ENCODE data around the gene RNF157. TPM values are rescaled to one million over a fixed set of nuclear protein-coding genes. Genes with fewer than 3 reads are reported as not detected.

RNF157 gene
- total and polyA plus RNA-seq, 2 of the 4 experiments (the other 2 are of a cell fraction) = 0.54 to 1.3 TPM

DNA sequence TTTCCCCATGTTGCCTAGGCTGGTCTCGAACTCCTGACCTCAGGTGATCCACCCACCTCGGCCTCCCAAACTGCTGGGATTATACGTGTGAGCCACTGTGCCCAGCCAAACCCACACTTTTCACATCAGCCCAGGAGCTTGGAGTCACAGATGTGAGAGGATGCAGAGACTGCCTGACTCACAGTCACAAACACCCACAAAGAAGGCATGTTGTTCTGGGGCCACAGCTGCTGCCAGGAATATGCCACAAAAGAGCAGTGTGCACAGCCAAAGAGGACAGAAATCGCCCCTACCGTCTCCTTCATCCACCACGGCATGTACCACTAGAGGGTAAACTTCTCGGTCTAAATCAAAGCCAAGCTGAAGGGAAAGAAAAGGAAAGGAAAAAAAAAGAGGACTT, 74.1 kb downstream of the RNF157 start:
- H3K4ac ChIP-seq (ENCODE audit: low read depth, low read length) = no peak overlapping the region
- ChIA-PET CTCF (interaction anchor here (1.7 kb wide), 1 partner anchor 16 kb away, joined by 16 read pairs; no protein-coding TSS in a partner anchor), POLR2A (ENCODE audit: unreplicated experiment) (no interaction called here)
- H3K36me3 ChIP-seq (ENCODE audit: control insufficient read depth, insufficient read depth, low read length) = no peaks in the 10 kb centered on the region
- in situ Hi-C loops (cut with MboI; ENCODE audit: low sequenced_read_pairs) (no loop called here), intact Hi-C loops (cut with micrococcal nuclease) (no loop called here), dilution Hi-C loops (cut with HindIII; ENCODE audit: low sequenced_read_pairs, unreplicated experiment) (no loop called here)
- no peak overlapping the region for H4K91ac ChIP-seq (ENCODE audit: insufficient read depth, low read depth, low read length)
- no peak overlapping the region for H3K23ac ChIP-seq (ENCODE audit: low read depth, low read length)
- WGBS, 2 experiments (ENCODE audit: extremely low coverage in 2 of 2, insufficient read length in 1 of 2) = 80% methylated on average over 2 of the region's 7 CpGs; no CpG with 5 or more reads in 1 of the 2 experiments
- H4K5ac ChIP-seq (ENCODE audit: low read depth, low read length) = no peak overlapping the region
- no peak overlapping the region for H4K8ac ChIP-seq (ENCODE audit: low read depth in 2 of 2, low read length in 2 of 2)
- no TSS peak for BruUV-seq (replicated peaks)
- no peak overlapping the region for H3K56ac ChIP-seq (ENCODE audit: extremely low read depth, insufficient read depth, low read length)
- no peaks in the 10 kb centered on the region for H4K20me1 ChIP-seq (ENCODE audit: insufficient read depth, low read length)
- H2AK9ac ChIP-seq (replicated peaks; ENCODE audit: low read depth, low read length, poor library complexity) = no peak overlapping the region
- H3K18ac ChIP-seq (ENCODE audit: low read depth, low read length) = no peak overlapping the region
- no peak overlapping the region for H3K4me3 ChIP-seq (ENCODE audit: insufficient read depth, low read depth, low read length)
- H3K27ac ChIP-seq (ENCODE audit: insufficient read depth, low read length) = no peak overlapping the region
- no peak for TF ChIP-seq RAD21 (IDR thresholded peaks at IDR 0.05; ENCODE audit: low read length)
- no peak for TF ChIP-seq SMC3 (IDR thresholded peaks at IDR 0.05; ENCODE audit: low read depth, low read length)
- TF ChIP-seq RFX5 (IDR thresholded peaks at IDR 0.05; ENCODE audit: low read depth, low read length) = no peak
- TF ChIP-seq CEBPB (IDR thresholded peaks at IDR 0.05; ENCODE audit: low read depth, low read length) = no peak
- no peak for TF ChIP-seq BHLHE40 (IDR thresholded peaks at IDR 0.05; ENCODE audit: low read depth, low read length)
- no peak for TF ChIP-seq POLR2A (IDR thresholded peaks at IDR 0.05; ENCODE audit: low read depth, low read length)
- TF ChIP-seq, protein P1, sequence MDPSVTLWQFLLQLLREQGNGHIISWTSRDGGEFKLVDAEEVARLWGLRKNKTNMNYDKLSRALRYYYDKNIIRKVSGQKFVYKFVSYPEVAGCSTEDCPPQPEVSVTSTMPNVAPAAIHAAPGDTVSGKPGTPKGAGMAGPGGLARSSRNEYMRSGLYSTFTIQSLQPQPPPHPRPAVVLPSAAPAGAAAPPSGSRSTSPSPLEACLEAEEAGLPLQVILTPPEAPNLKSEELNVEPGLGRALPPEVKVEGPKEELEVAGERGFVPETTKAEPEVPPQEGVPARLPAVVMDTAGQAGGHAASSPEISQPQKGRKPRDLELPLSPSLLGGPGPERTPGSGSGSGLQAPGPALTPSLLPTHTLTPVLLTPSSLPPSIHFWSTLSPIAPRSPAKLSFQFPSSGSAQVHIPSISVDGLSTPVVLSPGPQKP (IDR thresholded peaks at IDR 0.05; ENCODE audit: borderline replicate concordance, low read depth, low read length) = no peak
- TF ChIP-seq, protein P2, sequence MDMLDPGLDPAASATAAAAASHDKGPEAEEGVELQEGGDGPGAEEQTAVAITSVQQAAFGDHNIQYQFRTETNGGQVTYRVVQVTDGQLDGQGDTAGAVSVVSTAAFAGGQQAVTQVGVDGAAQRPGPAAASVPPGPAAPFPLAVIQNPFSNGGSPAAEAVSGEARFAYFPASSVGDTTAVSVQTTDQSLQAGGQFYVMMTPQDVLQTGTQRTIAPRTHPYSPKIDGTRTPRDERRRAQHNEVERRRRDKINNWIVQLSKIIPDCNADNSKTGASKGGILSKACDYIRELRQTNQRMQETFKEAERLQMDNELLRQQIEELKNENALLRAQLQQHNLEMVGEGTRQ (IDR thresholded peaks at IDR 0.05; ENCODE audit: low read depth, low read length) = no peak
- no peak for TF ChIP-seq MAZ (IDR thresholded peaks at IDR 0.05; ENCODE audit: borderline replicate concordance, low read depth, low read length)
- TF ChIP-seq CHD1 (IDR thresholded peaks at IDR 0.05; ENCODE audit: low read depth, low read length) = no peak
- TF ChIP-seq MAFK (IDR thresholded peaks at IDR 0.05; ENCODE audit: low read depth, low read length) = no peak
- TF ChIP-seq, protein P3, sequence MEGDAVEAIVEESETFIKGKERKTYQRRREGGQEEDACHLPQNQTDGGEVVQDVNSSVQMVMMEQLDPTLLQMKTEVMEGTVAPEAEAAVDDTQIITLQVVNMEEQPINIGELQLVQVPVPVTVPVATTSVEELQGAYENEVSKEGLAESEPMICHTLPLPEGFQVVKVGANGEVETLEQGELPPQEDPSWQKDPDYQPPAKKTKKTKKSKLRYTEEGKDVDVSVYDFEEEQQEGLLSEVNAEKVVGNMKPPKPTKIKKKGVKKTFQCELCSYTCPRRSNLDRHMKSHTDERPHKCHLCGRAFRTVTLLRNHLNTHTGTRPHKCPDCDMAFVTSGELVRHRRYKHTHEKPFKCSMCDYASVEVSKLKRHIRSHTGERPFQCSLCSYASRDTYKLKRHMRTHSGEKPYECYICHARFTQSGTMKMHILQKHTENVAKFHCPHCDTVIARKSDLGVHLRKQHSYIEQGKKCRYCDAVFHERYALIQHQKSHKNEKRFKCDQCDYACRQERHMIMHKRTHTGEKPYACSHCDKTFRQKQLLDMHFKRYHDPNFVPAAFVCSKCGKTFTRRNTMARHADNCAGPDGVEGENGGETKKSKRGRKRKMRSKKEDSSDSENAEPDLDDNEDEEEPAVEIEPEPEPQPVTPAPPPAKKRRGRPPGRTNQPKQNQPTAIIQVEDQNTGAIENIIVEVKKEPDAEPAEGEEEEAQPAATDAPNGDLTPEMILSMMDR (conservative IDR thresholded peaks at IDR 0.05; ENCODE audit: low read depth, low read length) = no peak
- TF ChIP-seq RCOR1 (IDR thresholded peaks at IDR 0.05; ENCODE audit: insufficient replicate concordance, low read length) = no peak
- TF ChIP-seq NFE2L2 (IDR thresholded peaks at IDR 0.05; ENCODE audit: low read depth, low read length) = no peak
- no peak for TF ChIP-seq FOS (IDR thresholded peaks at IDR 0.05; ENCODE audit: low read depth, low read length)
- TF ChIP-seq MXI1 (IDR thresholded peaks at IDR 0.05; ENCODE audit: borderline replicate concordance, low read depth, low read length) = no peak
- H2AK5ac ChIP-seq (ENCODE audit: low read depth, low read length) = no peak overlapping the region
- H3K9me3 ChIP-seq (ENCODE audit: control insufficient read depth, insufficient read depth, low read length) = no peaks in the 10 kb centered on the region
- H2BK15ac ChIP-seq (ENCODE audit: low read depth, low read length) = no peak overlapping the region
- H3K27me3 ChIP-seq (ENCODE audit: control insufficient read depth, insufficient read depth, low read length) = no peaks in the 10 kb centered on the region; the same call in none of the 2 replicates
- H3K14ac ChIP-seq (replicated peaks; ENCODE audit: low read depth, low read length) = no peak overlapping the region
- no peak overlapping the region for H2AFZ ChIP-seq (replicated peaks; ENCODE audit: low read length, poor library complexity)
- H3K79me1 ChIP-seq (ENCODE audit: low read depth in 1 of 2, low read length in 2 of 2) = no peaks in the 10 kb centered on the region
- DNase-seq (peak; percentile 36), ATAC-seq (ENCODE audit: low read depth) (no peak)
- H3K9ac ChIP-seq (ENCODE audit: low read depth, low read length) = no peak overlapping the region
- H3K4me1 ChIP-seq (ENCODE audit: control insufficient read depth, insufficient read depth, low read length) = no peaks in the 10 kb centered on the region
- no peaks in the 10 kb centered on the region for H3K9me1 ChIP-seq (ENCODE audit: insufficient read depth, low read length)
- no peak overlapping the region for H2BK20ac ChIP-seq (ENCODE audit: low read depth, low read length)
- H3K4me2 ChIP-seq (ENCODE audit: low read depth, low read length) = no peak overlapping the region
- H2BK120ac ChIP-seq (ENCODE audit: low read depth, low read length) = no peak overlapping the region
- no peak overlapping the region for H2BK5ac ChIP-seq (ENCODE audit: low read depth, low read length, poor library complexity, severe bottlenecking)

All from IMR-90 (cell line).